NCI-H1092 (cell line): ENCODE measurements around the gene RITA1.

Experiments used
- DNase-seq: peaks from one replicate; lab custom pipeline; 2025; lab: John Stamatoyannopoulos, UW

The RITA1 gene

GRCh38 chr12:113180333-113180732 lies 5.2 kb upstream of the RITA1 start:
- DNase-seq, result no peak

GRCh38 chr12:113181975-113182374 lies 3.5 kb upstream of the RITA1 start:
- DNase-seq, result no peak

GRCh38 chr12:113183030-113183589 lies 2.4 kb upstream of the RITA1 start:
- DNase-seq, result no peak

DNA sequence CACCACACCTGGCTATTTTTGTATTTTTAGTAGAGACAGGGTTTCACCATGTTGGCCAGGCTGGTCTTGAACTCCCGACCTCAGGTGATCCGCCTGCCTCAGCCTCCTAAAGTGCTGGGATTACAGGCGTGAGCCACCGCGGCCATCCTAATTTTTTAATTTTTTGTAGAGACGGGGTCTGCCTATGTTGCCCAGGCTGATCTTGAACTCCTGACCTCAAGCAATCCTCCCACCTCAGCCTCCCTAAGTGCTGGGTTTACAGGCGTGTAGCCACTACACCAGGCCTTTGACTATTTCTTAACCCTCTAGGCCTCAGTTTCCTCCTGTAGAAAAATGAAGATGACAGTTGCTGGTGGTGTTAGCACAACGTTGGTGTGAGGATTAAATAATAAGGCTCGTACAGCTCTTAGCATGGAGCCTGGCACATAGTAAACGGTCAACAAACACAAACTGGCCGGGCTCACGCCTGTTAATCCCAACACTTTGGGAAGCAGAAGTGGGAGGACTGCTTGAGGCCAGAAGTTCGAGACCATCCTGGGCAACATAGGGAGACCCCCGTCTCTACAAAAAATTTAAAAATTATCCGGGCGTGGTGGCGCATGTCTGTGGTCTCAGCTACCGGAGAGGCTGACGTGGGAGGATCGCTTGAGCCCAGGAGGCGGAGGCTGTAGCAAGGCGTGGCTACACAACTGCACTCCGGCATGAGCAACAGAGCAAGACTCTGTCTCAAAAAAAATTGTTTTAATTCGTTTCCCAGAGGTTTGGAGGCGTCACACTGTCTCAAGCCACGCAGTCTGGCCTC lies 1.2 kb upstream of the RITA1 start:
- DNase-seq, result no peak

DNA sequence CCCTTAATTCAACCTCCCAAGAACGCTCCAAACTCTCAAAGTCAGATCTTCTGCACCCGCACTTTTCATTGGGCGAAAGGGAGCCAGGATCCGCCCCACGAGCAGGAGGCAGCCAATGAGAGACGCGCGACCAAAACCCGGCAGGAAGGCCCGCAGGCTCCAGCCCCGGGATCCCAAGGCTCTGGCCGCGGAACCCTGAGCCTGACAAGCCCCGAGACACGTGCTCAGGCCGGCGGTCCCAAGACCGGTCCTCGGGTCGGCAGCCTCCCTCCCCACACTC lies 681 bp upstream of the RITA1 start:
- DNase-seq, result peak; percentile 67

GRCh38 chr12:113186033-113186365 lies 478 bp downstream of the RITA1 start:
- no peak for DNase-seq

- no peak for DNase-seq
Measured at GRCh38 chr12:113186666-113187325, 1.3 kb downstream of the RITA1 start.

DNA sequence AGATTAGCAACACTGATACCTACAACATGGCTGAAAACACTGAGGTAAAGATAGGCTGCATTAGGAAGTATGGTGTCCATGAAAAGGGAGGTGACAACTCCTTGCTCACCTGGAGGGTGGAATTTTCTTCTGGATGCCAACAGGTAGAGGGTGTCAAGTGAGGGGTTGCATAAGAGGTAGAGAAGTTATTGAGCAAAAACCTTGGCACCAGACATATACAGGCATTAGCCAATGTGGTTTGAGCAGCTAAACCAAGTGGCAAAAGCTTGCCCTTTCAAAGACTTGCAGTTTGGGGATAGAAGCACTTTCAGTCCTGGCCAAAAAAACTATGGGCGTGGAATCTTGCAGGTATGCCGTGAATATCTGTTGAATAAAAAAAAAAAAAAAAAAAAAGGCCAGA lies 3.8 kb downstream of the RITA1 start:
- DNase-seq, result no peak

DNA sequence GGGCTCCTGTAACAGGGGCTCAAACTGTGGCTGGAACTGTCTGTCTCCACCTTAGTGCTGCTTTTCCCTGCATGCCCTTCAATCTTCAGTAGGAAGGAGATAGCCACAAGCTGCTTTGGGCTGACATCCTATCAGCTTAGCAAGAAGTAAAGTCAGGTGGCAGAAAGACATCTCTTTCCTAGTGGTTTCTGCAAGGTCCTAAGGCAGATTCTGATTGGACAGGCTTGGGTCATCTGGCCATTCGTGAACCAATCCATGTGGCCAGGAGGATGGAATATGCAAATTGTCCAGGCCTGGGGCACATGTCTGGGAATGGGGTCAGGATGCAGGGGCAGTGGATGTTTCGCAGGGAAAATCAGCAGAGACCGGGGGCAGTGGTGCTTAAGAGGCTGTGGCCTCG lies 5.2 kb downstream of the RITA1 start:
- DNase-seq, result no peak

GRCh38 chr12:113191227-113191626 lies 5.7 kb downstream of the RITA1 start:
- no peak for DNase-seq

GRCh38 chr12:113194971-113195391 lies 9.5 kb downstream of the RITA1 start:
- DNase-seq, result no peak

GRCh38 chr12:113195598-113195997 lies 10.1 kb downstream of the RITA1 start:
- DNase-seq, result no peak

GRCh38 chr12:113196582-113196981 lies 11.1 kb downstream of the RITA1 start:
- DNase-seq, result no peak

- peak; percentile 47 for DNase-seq
Measured at GRCh38 chr12:113196990-113197389, 11.5 kb downstream of the RITA1 start.

- DNase-seq, result no peak
Measured at GRCh38 chr12:113197518-113198077, 12.1 kb downstream of the RITA1 start.

DNA sequence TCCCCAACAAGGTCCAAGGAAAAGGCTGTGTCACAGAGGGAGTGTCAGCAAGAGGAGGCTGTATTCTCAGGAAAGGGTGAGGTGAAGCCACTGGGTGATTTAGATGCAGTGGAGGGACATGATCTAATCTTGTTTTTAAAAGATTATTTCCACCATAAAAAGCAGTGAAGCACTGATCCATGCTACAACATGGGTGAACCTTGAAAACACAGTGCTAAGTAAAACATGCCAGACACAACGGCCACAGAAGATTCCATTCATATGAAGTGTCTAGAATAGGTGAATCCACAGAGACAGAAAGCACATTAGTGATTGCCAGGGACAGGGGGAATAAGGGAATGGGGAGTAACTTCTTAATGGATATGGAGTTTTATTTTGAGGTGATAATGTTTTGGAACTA lies 12.8 kb downstream of the RITA1 start:
- DNase-seq, result no peak

- no peak for DNase-seq
Measured at GRCh38 chr12:113200021-113200797, 14.7 kb downstream of the RITA1 start.

DNA sequence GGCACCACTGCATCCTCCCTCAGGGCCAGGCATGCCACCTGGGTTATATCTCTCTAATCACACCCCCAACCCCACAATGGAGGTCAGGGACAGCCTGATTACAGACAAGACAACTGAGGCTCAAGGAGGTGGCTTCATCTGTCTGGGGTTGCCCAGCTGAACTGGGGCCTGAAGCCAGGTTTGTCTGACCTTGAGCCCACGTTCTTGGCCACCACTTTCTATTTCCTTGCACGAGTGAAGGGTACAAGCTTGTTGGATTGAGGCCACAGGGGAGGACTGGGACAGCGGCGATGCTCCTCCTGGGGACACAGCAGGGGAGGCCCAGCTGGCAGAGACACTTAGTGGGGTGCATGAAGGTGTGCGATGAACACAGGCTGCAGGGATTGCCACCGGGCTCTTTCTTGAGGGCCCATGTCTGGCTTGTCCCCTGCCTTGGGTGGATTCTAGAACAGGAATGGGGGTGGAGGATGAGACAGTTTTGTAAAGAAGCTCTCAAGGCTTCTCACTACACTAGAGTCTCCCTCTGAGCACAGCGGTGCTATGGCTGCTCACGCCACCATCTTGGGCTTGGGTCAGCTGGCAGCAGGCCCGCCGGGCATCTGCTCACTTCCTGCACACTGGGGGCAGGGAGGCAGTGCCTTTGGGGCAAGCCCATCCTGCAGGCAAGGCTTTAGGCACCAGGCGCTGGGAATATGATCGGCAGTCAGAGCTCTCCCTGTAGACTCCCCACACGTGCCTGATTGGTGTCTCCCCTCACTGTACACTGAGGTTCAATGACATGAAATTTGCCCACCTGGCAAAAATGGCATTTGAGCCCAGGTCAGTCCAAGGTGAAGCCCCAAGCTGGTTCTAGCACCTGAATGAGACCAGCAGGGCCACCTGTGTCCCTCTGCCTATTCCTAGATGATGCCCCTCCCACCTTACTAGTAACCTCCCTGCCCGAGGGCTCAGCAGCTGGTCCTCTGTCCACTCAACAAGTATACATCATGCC lies 16.0 kb downstream of the RITA1 start:
- no peak for DNase-seq

DNA sequence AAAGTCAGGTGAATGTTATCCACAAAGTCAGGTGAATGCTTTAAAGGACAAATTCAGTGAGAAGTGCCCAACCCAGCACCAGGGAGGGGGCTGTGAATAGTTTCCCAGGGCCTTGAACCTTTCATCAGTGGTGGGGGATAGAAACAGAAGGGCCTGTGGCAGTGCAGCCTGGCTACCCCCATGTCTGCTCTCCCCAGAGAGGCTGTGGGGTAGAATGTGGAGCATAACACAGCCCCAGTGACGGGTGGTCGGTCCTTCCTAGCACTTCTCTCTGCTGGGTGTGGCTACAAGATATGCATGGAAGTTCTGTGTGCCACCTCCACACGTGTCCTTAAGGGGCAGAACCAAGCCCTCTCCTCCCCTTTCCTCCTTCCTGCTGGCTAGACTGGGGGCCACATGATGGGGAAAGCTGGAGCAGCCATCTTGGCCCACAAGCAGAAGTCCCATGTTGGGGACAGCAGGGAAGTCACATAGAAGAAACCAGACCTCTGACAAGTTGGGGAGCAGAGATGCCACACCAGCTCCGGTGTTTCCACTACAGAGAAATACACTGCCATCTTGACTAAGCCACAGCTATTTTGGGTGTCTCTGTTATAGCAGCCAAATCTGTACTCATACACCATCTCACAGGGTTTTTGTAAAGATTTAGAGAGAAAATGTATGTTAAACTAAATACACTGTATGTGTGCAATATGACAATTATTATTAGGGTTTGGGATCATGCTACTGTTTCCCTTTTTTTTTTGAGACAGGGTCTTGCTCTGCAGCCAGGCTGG lies 17.0 kb downstream of the RITA1 start:
- no peak for DNase-seq
